ENCODE data around the gene KMT2B. TPM values are rescaled to one million over a fixed set of nuclear protein-coding genes. Genes with fewer than 3 reads are reported as not detected.

KMT2B gene
- polyA plus RNA-seq, 1 donor from 2014 or later: 2.7 TPM

GRCh38 chr19:35738021-35738886 is 20.5 kb downstream of the KMT2B start:
- Mint-ChIP-seq H3K27me3 (no peaks in the 10 kb centered on the region), H3K9me3 (no peaks in the 10 kb centered on the region), H3K36me3 (peaks cover 6% of the 10 kb centered on the region), H3K4me1 (peaks cover 10 to 22% (median 20%) of the 10 kb centered on the region in 3 donors), H3K27ac (peak overlapping the region in 1 of 3 donors; percentile 43), H3K4me3 (peak overlapping the region in 2 of 4 donors; percentile 60 to 90)

GRCh38 chr19:35738887-35739229 is 21.1 kb downstream of the KMT2B start:
- peak overlapping the region in 3 of 4 donors; percentile 17 to 90 (median 60) for H3K4me3 Mint-ChIP-seq
- H3K4me1 Mint-ChIP-seq: peaks cover 10 to 25% (median 23%) of the 10 kb centered on the region in 3 donors
- no peaks in the 10 kb centered on the region for H3K27me3 Mint-ChIP-seq
- peak overlapping the region in 1 of 3 donors; percentile 43 for H3K27ac Mint-ChIP-seq
- peaks cover 6% of the 10 kb centered on the region for H3K36me3 Mint-ChIP-seq
- H3K9me3 Mint-ChIP-seq: no peaks in the 10 kb centered on the region

GRCh38 chr19:35739275-35740107 is 21.7 kb downstream of the KMT2B start:
- Mint-ChIP-seq H3K27ac (peak overlapping the region in 2 of 3 donors; percentile 35 to 43), H3K27me3 (no peaks in the 10 kb centered on the region), H3K4me1 (peaks cover 10 to 29% (median 28%) of the 10 kb centered on the region in 3 donors), H3K9me3 (no peaks in the 10 kb centered on the region), H3K36me3 (peaks cover 7% of the 10 kb centered on the region), H3K4me3 (peak overlapping the region; percentile 83 to 95 (median 91))

GRCh38 chr19:35740108-35740422 is 22.3 kb downstream of the KMT2B start:
- no peaks in the 10 kb centered on the region for H3K9me3 Mint-ChIP-seq
- H3K36me3 Mint-ChIP-seq: peaks cover 8% of the 10 kb centered on the region
- H3K4me3 Mint-ChIP-seq: peak overlapping the region; percentile 90 to 98 (median 94)
- H3K27ac Mint-ChIP-seq: peak overlapping the region in 2 of 3 donors; percentile 89 to 90
- peaks cover 10 to 31% (median 29%) of the 10 kb centered on the region in 3 donors for H3K4me1 Mint-ChIP-seq
- H3K27me3 Mint-ChIP-seq: no peaks in the 10 kb centered on the region

- Mint-ChIP-seq H3K27ac (peak overlapping the region; percentile 89 to 94 (median 90)), H3K4me1 (peaks cover 15 to 34% (median 32%) of the 10 kb centered on the region in 3 donors), H3K4me3 (peak overlapping the region; percentile 90 to 98 (median 94)), H3K9me3 (no peaks in the 10 kb centered on the region), H3K27me3 (no peaks in the 10 kb centered on the region), H3K36me3 (peaks cover 8% of the 10 kb centered on the region)
These were observed 22.8 kb downstream of the KMT2B start for GRCh38 chr19:35740423-35741202.

- no peaks in the 10 kb centered on the region for H3K9me3 Mint-ChIP-seq
- peaks cover 17 to 37% (median 37%) of the 10 kb centered on the region in 3 donors for H3K4me1 Mint-ChIP-seq
- peak overlapping the region; percentile 90 to 100 (median 94) for H3K4me3 Mint-ChIP-seq
- H3K36me3 Mint-ChIP-seq: peaks cover 8% of the 10 kb centered on the region
- no peaks in the 10 kb centered on the region for H3K27me3 Mint-ChIP-seq
- H3K27ac Mint-ChIP-seq: peak overlapping the region; percentile 89 to 99 (median 90)
These were observed 23.4 kb downstream of the KMT2B start for GRCh38 chr19:35741203-35741515.

- Mint-ChIP-seq H3K4me3 (peak within 1 kb of the TSS; percentile 90 to 100 (median 94)), H3K4me1 (peaks cover 17 to 38% (median 34%) of the 10 kb centered on the region in 3 donors), H3K27ac (peak within 1 kb of the TSS; percentile 89 to 99 (median 98)), H3K27me3 (no peaks in the 10 kb centered on the region), H3K36me3 (peaks cover 8% of the 10 kb centered on the region), H3K9me3 (no peaks in the 10 kb centered on the region)
These were observed 24.4 kb downstream of the KMT2B start, which contains the start of gene IGFLR1 for GRCh38 chr19:35742121-35742724. IGFLR1 (minus strand) TSS chr19:35742452; CDS start chr19:35741180, 1,272 bp downstream.

- Mint-ChIP-seq H3K4me3 (peak overlapping the region; percentile 96 to 100 (median 100)), H3K4me1 (peaks cover 20 to 42% (median 36%) of the 10 kb centered on the region in 3 donors), H3K27me3 (no peaks in the 10 kb centered on the region)
These were observed 26.0 kb downstream of the KMT2B start for GRCh38 chr19:35743640-35744429.

GRCh38 chr19:35744430-35745327 is 26.9 kb downstream of the KMT2B start:
- Mint-ChIP-seq H3K27me3 (no peaks in the 10 kb centered on the region), H3K4me1 (peaks cover 20 to 46% (median 39%) of the 10 kb centered on the region in 3 donors), H3K27ac (peak overlapping the region; percentile 99 to 100 (median 99)), H3K36me3 (peaks cover 8% of the 10 kb centered on the region), H3K4me3 (peak overlapping the region; percentile 96 to 100 (median 100)), H3K9me3 (no peaks in the 10 kb centered on the region)

More at GRCh38 chr19:35743640-35744429, 26.0 kb downstream of the KMT2B start:
- Mint-ChIP-seq H3K27ac (peak overlapping the region in 2 of 3 donors; percentile 99 to 100), H3K9me3 (no peaks in the 10 kb centered on the region), H3K36me3 (peaks cover 8% of the 10 kb centered on the region)

- peaks cover 20 to 47% (median 42%) of the 10 kb centered on the region in 3 donors for H3K4me1 Mint-ChIP-seq
- peaks cover 8% of the 10 kb centered on the region for H3K36me3 Mint-ChIP-seq
- H3K4me3 Mint-ChIP-seq: peak within 1 kb of the TSS; percentile 96 to 100 (median 100)
- H3K27me3 Mint-ChIP-seq: no peaks in the 10 kb centered on the region
- no peaks in the 10 kb centered on the region for H3K9me3 Mint-ChIP-seq
- H3K27ac Mint-ChIP-seq: peak within 1 kb of the TSS; percentile 99 to 100 (median 99)
These were observed 27.7 kb downstream of the KMT2B start, which contains the start of the genes PSENEN and U2AF1L4 for GRCh38 chr19:35745328-35746086. PSENEN (plus strand) TSS chr19:35745651; CDS start chr19:35745931, 280 bp downstream. U2AF1L4 (minus strand) TSS chr19:35745418; CDS start chr19:35745391, 27 bp downstream.

GRCh38 chr19:35746087-35746462 is 28.3 kb downstream of the KMT2B start:
- H3K27me3 Mint-ChIP-seq: no peaks in the 10 kb centered on the region
- H3K4me3 Mint-ChIP-seq: peak overlapping the region; percentile 96 to 100 (median 100)
- H3K4me1 Mint-ChIP-seq: peaks cover 20 to 47% (median 42%) of the 10 kb centered on the region in 3 donors
- peaks cover 8% of the 10 kb centered on the region for H3K36me3 Mint-ChIP-seq
- peak overlapping the region; percentile 39 to 99 (median 67) for H3K27ac Mint-ChIP-seq
- no peaks in the 10 kb centered on the region for H3K9me3 Mint-ChIP-seq

- Mint-ChIP-seq H3K27me3 (no peaks in the 10 kb centered on the region), H3K4me3 (peak overlapping the region; percentile 96 to 100 (median 100)), H3K36me3 (peaks cover 8% of the 10 kb centered on the region), H3K4me1 (peaks cover 20 to 47% (median 42%) of the 10 kb centered on the region in 3 donors), H3K27ac (peak overlapping the region in 1 of 3 donors; percentile 39), H3K9me3 (no peaks in the 10 kb centered on the region)
These were observed 28.7 kb downstream of the KMT2B start for GRCh38 chr19:35746531-35746930.

Measured in IgD-negative memory B cell (primary cell).